ENCODE measurements around the gene CD84.

- TF ChIP-seq EZH2 (IDR thresholded peaks at IDR 0.05): no peak
- no peak for TF ChIP-seq POLR2AphosphoS5 (IDR thresholded peaks at IDR 0.05; ENCODE audit: borderline replicate concordance, low read depth, low read length)
- no peak for TF ChIP-seq FOXP2 (optimal IDR thresholded peaks at IDR 0.05; ENCODE audit: control extremely low read depth, extremely low read length, insufficient read depth)
Measured at GRCh38 chr1:160520582-160520981, 58.7 kb downstream of the CD84 start.

Measured in SK-N-MC (cell line).